Measurements from ENCODE around the gene SLC49A4.

The SLC49A4 gene

GRCh38 chr3:122929188-122930062, 134.6 kb downstream of the SLC49A4 start:
- no peak for DNase-seq (ENCODE audit: low read depth in 2 of 2)

- no peak for DNase-seq (ENCODE audit: low read depth in 2 of 2)
Observed at GRCh38 chr3:122930063-122930997, 135.5 kb downstream of the SLC49A4 start.
